CD4-positive, alpha-beta T cell treated with Interleukin-15 for 1 hour (primary cell): Measurements from ENCODE around the gene NUTM2E.
"Not testable (repeated sequence)": the region's sequence is repeated elsewhere in the genome, so short reads cannot be mapped to it uniquely, and the experiment has no call there.

Experiments used
- DNase-seq: peaks from one replicate; pipeline ENCODE4 v3.0.0-alpha.2; 2020

NUTM2E gene, protein sequence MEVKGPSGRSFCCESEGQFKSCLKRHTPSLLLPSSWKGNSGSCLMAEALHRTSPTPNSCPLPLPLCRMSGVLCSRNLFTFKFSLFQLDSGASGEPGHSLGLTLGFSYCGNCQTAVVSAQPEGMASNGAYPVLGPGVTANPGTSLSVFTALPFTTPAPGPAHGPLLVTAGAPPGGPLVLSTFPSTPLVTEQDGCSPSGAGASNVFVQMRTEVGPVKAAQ (N-terminal part only)

DNA sequence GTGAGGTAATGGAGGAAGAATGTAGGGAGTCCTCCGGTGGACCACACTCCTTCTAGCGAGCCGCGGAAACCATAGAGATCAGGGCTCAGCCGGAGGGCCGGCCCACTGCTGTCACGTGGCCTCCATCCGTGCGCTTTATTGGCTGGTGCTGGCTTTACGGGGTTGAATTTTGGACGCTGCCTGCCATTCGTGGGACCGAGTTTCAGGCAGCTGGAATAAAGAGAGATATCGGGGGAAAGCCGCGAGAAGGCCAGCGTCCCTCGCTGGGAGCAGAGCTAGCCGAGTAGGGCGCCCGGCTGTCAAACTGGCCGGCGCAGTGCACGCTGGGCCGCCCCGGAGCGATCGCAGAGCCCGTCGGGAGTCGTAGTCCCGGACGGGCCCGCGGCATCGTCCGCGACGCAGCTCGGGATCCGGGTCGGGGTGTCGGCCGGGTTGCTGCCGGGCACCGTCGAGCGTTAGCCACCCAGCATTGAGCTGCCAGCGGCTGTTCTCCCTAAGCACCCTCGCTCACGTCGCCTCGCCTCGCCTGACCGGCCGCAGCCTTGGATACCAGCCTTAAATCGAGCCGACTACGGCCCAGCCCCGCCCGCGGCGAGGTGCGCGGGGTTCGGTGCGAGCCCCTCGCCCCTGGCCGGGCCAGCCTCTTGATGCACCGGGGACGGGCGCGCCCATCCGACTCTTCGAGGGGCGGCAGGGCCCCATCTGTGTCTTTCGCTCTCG is at the start of gene NUTM2E:
Gene NUTM2E, plus strand, starts transcription at position 244 of the 720 bp plus-strand sequence. CDS start 15,002 bp downstream, outside the sequence.
- peak; percentile 93 for DNase-seq

DNA sequence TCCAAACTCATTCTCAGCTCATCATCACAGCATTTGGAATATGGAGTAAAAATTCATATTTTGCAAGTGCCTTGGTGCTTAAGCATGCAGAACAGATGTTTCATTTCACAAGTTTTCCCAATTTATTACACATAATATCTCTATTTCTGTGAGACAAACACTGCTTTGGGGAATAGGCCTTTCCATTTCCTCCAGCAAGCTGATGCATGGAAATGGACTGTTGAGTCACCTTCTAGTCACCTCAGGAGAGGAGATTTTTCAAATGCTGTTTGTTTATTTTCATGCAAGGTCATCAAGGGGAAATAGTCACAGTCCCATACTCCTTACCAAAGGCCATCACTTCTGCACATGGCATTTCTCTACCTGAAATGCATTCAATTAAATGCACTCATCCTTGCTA is 48.5 kb upstream of the NUTM2E start:
- DNase-seq: not testable (repeated sequence)

DNA sequence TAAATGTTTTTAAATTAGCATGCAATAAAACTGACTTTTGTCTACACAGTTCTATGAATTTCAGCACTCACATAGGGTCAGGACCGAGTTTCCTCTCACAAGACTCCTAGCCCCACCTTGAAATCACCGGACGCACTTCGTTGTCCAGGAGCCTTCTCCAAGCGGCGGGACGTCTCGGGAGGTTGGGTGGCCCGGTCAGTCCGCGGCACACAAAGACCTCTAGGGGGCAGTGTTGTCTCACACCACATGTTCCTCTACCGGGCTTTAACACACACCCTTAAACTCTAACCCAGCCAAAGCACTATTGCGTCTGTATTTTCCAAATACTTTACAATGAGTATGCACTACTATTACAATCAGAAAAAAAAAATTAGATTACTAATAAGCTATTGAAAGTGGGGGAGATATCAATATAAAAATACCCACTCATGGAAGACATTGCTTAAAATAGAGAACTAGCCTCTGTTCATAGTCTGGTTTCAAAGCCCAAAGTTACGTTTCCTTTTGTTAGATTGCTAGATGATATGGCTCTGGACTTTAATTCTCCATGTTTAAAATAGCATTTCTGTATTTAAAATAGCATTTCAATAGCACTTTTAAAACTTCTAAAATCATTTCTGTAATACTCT is 47.1 kb upstream of the NUTM2E start:
- DNase-seq: peak; percentile 62

DNA sequence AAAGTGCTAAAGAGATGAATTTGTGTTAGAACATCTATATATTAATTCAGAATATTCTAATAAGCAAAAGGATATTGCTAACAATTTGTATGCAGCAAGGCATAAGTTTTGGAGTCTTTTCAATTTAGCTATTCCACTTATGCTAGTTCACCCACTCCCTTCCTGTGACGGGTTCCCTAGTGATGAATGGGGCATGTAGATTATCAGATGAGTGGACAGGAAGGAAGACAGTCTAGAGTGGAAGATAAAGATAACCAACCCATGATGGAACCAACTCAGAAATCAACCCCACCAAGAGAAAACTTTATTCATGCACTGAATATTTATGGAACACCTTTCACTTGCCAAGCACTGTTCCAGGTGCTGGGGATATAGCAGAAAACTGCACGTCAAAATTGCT is 46.5 kb upstream of the NUTM2E start:
- not testable (repeated sequence) for DNase-seq

DNA sequence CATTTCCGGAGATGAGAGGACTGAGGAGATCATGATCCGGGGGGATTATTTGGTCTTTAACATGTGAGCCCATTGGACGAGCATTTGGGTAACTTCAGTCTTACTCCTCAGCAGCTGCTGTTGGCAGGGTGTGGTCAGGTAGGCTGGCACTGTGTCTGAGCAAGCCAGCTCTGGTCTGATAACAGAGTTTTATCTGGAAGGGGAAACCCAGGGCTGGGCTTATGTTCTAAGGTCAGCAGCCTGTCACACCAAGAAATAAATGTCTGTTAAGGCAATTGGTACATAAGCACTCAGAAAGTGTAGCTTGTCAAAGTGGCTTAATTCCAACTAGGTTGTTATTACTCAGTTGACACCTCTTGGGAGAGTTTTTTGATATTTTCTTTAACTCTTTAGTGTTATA is 45.0 kb upstream of the NUTM2E start:
- not testable (repeated sequence) for DNase-seq

DNA sequence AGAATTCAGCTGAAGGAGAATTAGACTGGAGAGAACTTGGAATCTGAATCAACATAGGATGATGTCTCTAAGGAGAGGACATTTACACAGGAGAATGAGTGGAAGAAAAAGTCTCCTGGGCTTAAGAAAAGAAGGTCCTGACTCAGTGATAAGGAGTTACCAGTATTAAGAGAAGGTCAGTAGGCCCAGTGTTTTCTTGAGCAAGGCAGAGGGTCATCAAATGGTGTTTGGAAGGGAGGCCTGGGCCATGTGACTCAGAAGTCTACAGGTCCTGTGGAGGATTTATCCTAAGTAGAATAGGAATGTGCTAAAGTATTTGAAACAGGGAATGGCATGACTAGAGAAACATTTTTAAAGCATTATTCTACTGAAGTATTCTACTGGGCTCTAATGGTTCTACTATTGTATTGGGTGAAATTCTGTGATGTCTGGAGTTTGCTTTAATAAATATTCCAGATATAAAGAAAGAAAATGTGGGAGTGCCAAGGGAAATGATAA is 39.0 kb upstream of the NUTM2E start:
- DNase-seq: not testable (repeated sequence)

DNA sequence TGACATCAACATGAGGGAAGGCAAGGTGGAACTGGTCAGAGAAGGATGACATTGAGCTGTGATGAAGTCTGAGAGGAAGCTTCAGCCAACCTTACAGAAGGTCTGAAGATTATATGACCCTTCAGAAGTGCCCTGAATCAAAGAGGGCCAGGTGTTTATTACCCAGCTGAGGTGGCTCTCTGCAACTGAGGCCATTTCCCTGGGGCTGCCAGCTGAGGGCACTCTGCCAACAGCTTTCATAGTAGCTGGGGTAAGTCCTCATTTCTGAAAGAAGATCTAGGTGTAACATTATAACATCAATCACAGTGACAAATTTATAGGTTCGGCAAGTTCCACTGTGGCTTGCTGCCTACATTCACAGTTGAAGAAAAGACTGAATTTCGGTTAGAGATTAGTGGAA is 37.2 kb upstream of the NUTM2E start:
- not testable (repeated sequence) for DNase-seq

DNA sequence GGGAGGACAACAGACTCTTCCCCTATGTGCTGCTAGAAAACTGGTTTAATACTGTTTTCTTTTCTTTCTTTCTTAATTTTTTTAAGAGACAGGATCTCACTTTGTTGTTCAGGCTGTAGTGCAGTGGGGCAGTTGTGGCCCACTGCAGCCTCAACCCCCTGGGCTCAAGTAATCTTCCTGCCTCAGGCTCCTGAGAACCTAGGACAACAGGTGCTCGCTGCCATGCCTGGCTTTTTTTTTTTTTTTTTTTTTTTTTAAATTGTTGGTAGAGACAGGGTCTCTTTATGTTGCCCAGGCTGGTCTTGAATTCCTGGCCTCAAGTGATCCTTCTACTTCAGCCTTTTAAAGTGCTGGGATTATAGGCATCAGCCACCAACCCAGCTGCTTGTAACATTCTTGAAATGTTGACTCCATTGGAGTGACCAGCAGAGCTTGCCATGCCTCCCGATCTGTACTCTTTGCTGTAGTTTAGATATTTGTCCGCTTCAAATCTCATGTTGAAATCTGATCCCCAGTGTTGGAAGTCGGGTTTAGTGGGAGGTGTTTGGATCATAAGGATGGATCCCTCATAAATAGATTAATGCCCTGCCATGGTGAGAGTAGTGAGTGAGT is 34.5 kb upstream of the NUTM2E start:
- DNase-seq: not testable (repeated sequence)

DNA sequence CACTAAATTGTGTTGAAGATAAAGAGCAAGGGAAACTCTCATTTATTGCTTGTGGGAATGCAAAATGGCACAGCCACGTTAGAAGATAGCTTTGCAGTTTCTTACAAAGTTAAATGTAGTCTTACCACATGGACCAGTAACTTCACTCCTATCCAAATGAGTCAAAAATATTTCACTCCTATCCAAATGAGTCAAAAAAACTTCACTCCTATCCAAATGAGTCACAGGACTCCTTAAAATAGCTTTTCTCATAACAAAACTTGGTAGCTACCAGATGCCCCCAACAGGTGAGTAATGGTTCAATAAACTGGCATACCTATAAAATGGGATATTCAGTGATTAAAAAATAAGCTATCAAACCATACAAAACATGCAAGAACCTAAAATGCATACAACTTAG is 27.2 kb upstream of the NUTM2E start:
- not testable (repeated sequence) for DNase-seq

DNA sequence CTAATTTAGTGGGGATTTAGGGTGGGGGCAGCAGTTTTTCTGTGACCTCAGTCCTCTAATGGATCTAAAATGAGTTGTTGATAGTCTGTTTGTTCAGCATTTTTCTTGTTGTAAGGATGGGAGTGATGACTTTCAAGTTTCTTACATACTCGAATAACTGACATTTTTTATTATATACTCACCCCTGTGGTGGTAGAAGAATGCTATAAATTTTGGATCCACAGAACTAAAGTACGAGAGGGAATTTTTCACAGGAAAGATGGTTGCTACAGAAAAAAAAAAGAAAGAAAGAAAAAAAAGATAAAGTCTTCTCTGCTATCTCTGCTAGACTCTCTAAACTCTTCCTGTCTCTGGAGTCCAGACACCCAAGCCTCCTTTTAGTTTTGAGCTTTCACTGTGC is 20.7 kb upstream of the NUTM2E start:
- not testable (repeated sequence) for DNase-seq

DNA sequence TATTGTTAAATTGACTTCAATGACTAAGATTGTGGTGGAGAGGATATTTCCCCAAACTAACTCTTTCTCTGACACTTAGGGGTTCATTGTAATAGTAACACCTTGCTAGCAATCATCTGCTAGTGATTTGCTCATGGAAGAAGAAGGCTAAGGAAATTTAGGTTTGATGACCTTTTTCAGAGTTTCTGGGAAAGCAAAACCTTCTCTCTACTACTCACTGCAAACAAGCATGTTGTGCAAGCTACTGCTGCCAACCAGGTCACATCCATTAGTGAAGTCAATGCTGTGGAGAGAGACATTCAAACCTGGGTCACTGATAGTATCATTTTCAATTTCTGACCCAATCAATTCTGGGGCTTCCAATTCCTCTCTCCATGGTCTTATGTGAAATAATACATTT is 14.6 kb upstream of the NUTM2E start:
- DNase-seq: not testable (repeated sequence)

DNA sequence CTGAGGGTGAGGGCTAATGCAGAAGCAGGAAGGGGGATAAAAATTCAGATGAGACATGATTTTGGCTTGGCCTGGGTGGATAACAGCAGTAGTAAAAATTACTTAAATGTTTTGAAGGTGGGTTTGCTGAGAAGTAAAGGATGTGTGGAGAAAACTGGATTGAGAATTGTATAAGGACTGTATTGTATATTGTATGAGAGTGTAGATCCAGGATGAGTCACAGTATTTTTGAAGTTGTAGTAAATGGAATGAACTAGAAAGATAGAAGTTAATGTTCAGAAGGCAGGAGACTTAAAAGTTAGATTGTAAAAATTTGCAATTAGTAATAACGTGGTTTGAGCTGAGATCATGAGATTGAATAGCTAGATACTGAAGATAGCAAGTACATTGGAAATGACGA is 10.2 kb upstream of the NUTM2E start:
- DNase-seq: not testable (repeated sequence)

DNA sequence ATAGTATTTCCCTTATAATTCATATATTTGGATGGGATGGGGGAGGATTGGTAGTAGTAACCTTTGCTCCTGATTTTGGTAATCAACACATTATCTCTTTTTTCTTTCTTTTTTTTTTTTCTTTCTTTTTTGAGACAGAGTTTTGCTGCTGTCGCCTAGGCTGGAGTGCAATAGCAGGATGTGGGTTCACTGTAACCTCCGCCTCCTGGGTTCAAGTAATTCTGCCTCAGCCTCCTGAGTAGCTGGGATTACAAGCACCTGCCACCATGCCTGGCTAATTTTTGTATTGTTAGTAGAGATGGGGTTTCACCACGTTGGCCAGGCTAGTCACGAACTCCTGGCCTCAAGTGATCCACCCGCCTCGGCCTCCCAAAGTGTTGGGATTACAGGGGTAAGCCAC is 3.2 kb upstream of the NUTM2E start:
- peak; percentile 41 for DNase-seq

DNA sequence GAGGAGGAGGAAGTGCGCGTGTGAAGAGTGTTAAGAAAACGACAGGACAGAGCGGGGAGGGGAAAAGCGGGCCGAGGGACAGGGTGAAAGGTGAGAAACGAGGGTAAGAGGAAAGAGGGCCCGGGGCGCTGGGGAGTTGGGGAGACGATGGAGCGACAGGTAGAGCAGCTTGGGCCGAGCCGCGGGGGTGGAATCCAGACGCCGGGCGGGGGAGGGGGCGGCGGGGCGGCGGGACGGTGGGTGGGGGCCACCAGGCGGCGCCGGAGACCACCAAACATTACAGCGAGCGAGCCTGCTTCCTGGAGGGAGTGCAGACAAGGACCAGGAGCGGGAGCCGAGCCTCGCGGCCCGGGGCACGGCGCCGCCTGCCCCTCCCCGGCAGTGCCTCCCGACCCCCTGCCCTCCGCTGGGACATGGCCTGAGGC is 940 bp upstream of the NUTM2E start:
- DNase-seq: peak; percentile 16

DNA sequence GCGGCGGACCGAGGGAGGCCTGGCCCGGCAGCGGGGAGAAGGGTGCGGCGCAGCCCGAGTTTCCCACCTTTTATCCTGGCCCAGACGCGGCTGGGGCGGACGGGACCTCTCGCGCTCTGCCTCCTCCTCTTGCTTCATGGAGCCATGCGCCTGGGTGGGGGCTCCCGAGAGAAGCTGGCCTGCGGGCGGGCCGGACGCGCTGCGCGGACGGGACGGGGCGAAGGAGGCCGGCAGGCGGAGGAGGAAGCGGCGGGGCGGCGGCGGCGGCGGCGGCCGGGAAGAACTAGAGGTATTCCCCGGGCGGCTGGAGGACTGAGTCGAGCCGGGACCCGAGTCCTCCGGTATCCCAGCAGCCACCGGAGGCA is 426 bp upstream of the NUTM2E start:
- DNase-seq: not testable (repeated sequence)

DNA sequence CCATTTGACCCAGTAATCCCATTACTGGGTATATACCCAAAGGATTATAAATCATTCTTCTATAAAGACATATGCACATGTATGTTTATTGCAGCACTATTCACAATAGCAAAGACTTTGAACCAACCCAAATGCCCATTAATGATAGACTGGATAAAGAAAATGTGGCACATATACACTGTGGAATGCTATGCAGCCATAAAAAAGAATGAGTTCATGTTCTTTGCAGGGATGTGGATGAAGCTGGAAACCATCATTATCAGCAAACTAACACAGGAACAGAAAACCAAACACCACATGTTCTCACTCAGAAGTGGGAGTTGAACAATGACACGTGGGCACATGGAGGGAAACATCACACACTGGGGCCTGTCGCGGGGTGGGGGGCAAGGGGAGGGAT is 7.3 kb downstream of the NUTM2E start:
- not testable (repeated sequence) for DNase-seq

DNA sequence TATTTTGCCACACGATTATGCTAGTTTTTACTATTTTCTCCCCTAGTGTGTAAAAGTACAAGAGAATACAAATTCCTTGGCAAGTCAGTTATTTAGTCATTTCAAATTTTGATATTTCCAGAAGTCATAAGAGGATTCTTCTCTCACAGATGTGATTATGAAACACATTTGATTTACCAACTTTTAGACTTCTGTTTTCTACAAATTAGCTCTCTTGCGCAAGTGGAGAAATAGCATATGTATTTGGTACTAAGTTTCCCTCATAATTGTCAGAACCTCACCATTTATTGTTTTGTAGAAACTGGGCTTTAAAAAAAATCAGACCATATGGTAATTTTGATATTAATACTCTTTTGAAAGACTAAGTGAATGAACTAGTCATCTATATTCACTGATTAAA is 9.4 kb downstream of the NUTM2E start:
- DNase-seq: not testable (repeated sequence)

DNA sequence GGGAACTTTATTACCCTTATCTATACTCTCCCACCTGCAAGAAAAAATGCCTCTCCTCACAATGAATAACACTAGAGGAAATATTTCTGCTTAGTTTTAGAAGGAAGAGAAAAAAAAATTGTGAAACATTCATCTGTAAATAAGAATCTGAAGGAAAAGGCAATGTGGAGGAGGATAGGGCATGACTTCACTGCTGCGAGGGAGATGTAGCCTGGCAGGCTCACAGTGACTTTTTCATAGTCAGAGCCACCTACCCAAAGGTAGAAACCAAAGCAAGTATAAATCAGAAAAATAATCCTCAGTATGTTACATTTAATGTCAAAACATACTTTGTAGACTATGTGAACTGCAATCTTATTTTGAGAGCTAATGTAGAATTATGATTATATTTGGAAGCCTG is 10.4 kb downstream of the NUTM2E start:
- not testable (repeated sequence) for DNase-seq

DNA sequence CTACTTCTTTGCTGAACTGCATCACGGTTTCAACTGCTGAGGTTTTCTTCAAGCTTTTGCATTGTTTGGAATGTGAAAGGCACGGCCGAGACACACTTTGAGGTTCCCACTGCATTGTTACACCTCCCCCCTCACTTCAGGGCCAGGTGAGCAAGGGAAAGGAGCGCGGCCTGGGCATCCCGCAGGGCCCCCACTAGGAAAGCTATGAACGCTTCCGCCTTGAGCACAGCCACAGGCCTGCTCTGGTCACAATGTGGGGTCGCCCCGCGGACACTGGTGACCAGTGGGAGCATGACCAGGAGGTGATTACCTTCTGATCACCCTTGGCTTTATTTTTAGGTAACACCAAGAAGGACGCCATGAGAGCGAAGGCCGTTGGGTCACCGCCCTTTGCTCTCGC is 11.9 kb downstream of the NUTM2E start:
- DNase-seq: not testable (repeated sequence)

DNA sequence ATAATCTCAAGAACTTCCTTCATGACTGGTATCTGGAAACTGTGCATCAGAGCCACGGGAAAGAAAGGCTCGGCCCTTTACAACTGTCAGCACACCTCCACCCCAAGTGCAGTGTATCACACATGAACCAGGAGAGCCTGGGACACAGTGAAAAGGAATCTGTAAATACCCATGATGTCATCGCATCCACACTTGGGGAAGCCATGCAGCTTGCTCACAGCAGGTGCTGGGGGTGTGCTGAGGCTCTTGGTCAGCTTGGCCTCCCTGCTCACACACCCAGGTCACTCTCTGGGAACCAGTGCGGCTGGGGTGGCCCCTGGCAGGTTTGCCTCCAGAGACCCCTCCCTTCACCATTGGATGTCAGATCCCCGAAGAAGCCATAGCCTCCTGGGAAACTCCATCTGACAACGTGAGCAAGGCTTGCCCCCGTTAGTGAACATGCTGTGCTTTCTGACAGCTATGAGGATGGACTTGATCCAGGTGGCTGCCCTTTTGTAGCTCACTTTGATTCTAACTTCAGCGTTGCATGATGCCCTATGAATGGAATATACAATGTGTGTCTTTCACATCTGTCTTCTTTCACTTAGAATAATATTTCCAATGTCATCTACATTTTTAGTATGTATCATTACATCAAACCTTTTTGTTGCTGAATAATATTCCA is 26.8 kb downstream of the NUTM2E start:
- not testable (repeated sequence) for DNase-seq

DNA sequence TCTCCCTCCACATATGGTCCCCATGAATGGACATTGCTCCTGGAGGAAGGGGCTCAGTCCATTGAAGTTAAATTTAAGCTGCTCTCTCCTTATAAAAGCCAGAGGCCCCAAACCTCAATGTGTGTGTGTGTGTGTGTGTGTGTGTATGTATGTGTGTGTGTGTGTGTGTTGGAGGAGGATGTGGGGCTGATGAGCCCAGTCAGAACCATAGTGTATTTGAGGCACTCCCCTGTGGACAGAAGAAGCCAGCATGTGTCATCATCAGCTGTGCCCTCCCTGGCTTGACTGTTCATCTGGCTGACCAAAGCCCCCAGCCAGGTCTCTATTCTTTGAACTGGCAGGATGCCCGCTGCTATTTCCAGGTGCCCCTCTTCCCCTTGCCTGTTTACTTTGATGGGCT is 35.7 kb downstream of the NUTM2E start:
- not testable (repeated sequence) for DNase-seq

DNA sequence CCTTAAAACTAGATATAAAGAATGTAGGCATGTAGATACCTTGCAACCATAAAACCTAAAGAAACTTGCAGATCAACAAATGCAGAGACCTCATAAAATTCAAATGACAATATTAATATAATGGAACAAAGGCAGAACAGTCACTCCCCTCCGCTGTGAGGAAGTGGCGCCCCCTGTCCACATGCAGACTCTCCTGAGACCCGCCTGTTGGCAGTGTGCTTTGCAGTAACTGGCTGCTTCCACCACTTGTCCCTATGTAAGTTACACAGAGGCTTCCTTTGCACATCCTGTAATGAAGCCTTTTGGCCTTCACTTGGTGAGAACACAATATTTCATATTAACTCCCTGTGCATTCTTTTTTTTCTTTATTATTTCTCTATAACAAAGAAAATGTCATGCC is 36.3 kb downstream of the NUTM2E start:
- not testable (repeated sequence) for DNase-seq
